Gastrocnemius medialis (tissue), 4 donors: ENCODE measurements around the gene SLCO1B3.

Experiments
- CTCF ChIP-seq, 5 experiments: fragments of 450-650 bp in 3 of 5; fragments of 200-600 bp in 2 of 5; sonication (generic) in 2 of 5; IDR thresholded peaks in 4 of 5; conservative IDR thresholded peaks in 1 of 5; 1 replicate in 4 of 5; 2 replicates in 1 of 5; pipeline ENCODE4 v1.5.1; 2016 to 2019; ENCODE audit warnings: antibody characterized with exemption in 5 of 5, mild to moderate bottlenecking in 3 of 5, moderate library complexity in 3 of 5
- POLR2A ChIP-seq, 2 donors: fragments of 450-650 bp; IDR thresholded peaks; one replicate each; pipeline ENCODE4 v1.6.1; 2017; ENCODE audit warnings: antibody characterized with exemption in 2 of 2, mild to moderate bottlenecking in 2 of 2, moderate library complexity in 2 of 2

GRCh38 chr12:20805921-20806320 lies 4.6 kb upstream of the SLCO1B3 start:
- TF ChIP-seq POLR2A (IDR thresholded peaks at IDR 0.05) (no peak), CTCF (IDR thresholded peaks at IDR 0.05 in 4 of 5, conservative IDR thresholded peaks at IDR 0.05 in 1 of 5) (no peak)
